GM12878 (cell line): ENCODE results near the gene ASMTL. TPM values are rescaled to one million over a fixed set of nuclear protein-coding genes. Genes with fewer than 3 reads are reported as not detected.
A peak's percentile ranks its signal among the peaks of the same experiment; 100 is the strongest.

ENCODE experiments used
- CHD4 ChIP-seq: fragments of 200-600 bp; sonication (generic); IDR thresholded peaks from 2 replicates; pipeline ENCODE4 v1.6.1; 2016; ENCODE audit warnings: mild to moderate bottlenecking
- CREB1 ChIP-seq: IDR thresholded peaks from 2 replicates; pipeline ENCODE4 v1.6.1; 2012; ENCODE audit warnings: low read depth, mild to moderate bottlenecking, inconsistent platforms
- DPF2 ChIP-seq: fragments of 450-650 bp; IDR thresholded peaks from 2 replicates; pipeline ENCODE4 v1.6.1; 2017; ENCODE audit warnings: mild to moderate bottlenecking
- E2F4 ChIP-seq: IDR thresholded peaks from 2 replicates; pipeline ENCODE4 v1.6.1; 2012; ENCODE audit warnings: low read depth, low read length, improper control_type of control experiment
- HDAC2 ChIP-seq: fragments of 200-600 bp; sonication (generic); IDR thresholded peaks from 2 replicates; pipeline ENCODE4 v1.6.1; 2017
- NR2C2 ChIP-seq: IDR thresholded peaks from 2 replicates; pipeline ENCODE4 v1.6.1; 2011; ENCODE audit warnings: borderline replicate concordance, low read depth; ENCODE audit not compliant: control insufficient read depth, insufficient read length
- PAX8 ChIP-seq: fragments of 450-650 bp; IDR thresholded peaks from 2 replicates; pipeline ENCODE4 v1.6.1; 2017; ENCODE audit warnings: mild to moderate bottlenecking, moderate library complexity
- RCOR1 ChIP-seq: conservative IDR thresholded peaks from 2 replicates; pipeline ENCODE4 v1.6.1; 2012; ENCODE audit warnings: low read depth, low read length, improper control_type of control experiment
- TCF12 ChIP-seq: IDR thresholded peaks from 2 replicates; pipeline ENCODE4 v1.6.1; 2011; ENCODE audit warnings: low read depth, mild to moderate bottlenecking, low read length
- ZBTB40 ChIP-seq: fragments of 450-650 bp; IDR thresholded peaks from 2 replicates; pipeline ENCODE4 v1.6.1; 2016; ENCODE audit warnings: mild to moderate bottlenecking, moderate library complexity, borderline replicate concordance
- polyA plus RNA-seq, 11 experiments: library from polyadenylated mRNA; depleted of rRNA in 4 of 11; unstranded in 6 of 11; stranded (reverse) in 5 of 11; fragments of >200 nt; fragmentation: Nextera tagmentation in 4 of 11; fragmentation: Illumina TruSeq in 1 of 11; extraction: Ambion mirVana in 4 of 11; extraction: Trizol in 1 of 11; gene quantifications; 1 replicate in 1 of 11; 2 replicates in 10 of 11; pipeline versions ENCODE4 v1.2.1 to v1.2.3, GENCODE V29; 2011 to 2016; ENCODE audit warnings: inconsistent platforms in 2 of 11, missing spikeins in 2 of 11, low read depth in 1 of 11
- total RNA-seq, 4 experiments: library from RNA; depleted of rRNA in 3 of 4; stranded (reverse); fragments of >200 nt in 3 of 4; fragmentation: Illumina TruSeq in 1 of 4; extraction: Trizol in 1 of 4; gene quantifications; 2 replicates each; pipeline versions ENCODE4 v1.2.1 to v1.2.3, GENCODE V29; 2013 to 2021
- TF ChIP-seq, protein P1 (sequence below): fragments of 450-650 bp; formaldehyde crosslinking; IDR thresholded peaks from 2 replicates; pipeline ENCODE4 v1.4.0; 2022; ENCODE audit warnings: mild to moderate bottlenecking, moderate library complexity

The ASMTL gene
- total and polyA plus RNA-seq, 10 of the 15 experiments (the other 5 are each of a cell fraction or from before 2014, with no cell fraction given), result 1.6 to 51.9 (median 32.1) TPM

GRCh38 chrX:1491851-1492349 is 39.2 kb upstream of the ASMTL start (continued):
- TF ChIP-seq E2F4, result no peak
- TF ChIP-seq CREB1, result 0 out of 2 replicates have a peak, but pooled peaks have one; percentile 10
- TF ChIP-seq HDAC2, result no peak
- no peak for TF ChIP-seq NR2C2
- TF ChIP-seq RCOR1, result no peak
- no peak for TF ChIP-seq TCF12
- no peak for TF ChIP-seq ZBTB40
- peak; percentile 100 for TF ChIP-seq DPF2
- no peak for TF ChIP-seq PAX8
- peak; percentile 43; the same call in 1 of the 2 replicates for TF ChIP-seq CHD4
- TF ChIP-seq, protein P1, sequence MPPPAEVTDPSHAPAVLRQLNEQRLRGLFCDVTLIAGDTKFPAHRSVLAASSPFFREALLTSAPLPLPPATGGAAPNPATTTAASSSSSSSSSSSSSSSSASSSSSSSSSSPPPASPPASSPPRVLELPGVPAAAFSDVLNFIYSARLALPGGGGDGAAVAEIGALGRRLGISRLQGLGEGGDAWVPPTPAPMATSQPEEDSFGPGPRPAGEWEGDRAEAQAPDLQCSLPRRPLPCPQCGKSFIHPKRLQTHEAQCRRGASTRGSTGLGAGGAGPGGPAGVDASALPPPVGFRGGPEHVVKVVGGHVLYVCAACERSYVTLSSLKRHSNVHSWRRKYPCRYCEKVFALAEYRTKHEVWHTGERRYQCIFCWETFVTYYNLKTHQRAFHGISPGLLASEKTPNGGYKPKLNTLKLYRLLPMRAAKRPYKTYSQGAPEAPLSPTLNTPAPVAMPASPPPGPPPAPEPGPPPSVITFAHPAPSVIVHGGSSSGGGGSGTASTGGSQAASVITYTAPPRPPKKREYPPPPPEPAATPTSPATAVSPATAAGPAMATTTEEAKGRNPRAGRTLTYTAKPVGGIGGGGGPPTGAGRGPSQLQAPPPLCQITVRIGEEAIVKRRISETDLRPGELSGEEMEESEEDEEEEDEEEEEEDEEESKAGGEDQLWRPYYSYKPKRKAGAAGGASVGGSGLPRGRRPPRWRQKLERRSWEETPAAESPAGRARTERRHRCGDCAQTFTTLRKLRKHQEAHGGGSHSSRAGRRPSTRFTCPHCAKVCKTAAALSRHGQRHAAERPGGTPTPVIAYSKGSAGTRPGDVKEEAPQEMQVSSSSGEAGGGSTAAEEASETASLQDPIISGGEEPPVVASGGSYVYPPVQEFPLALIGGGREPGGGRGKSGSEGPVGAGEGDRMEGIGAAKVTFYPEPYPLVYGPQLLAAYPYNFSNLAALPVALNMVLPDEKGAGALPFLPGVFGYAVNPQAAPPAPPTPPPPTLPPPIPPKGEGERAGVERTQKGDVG (CRISPR knock-in tag), result no peak
